Natural killer cell (primary cell): ENCODE data around the gene UBE2N. TPM values are rescaled to one million over a fixed set of nuclear protein-coding genes. Genes with fewer than 3 reads are reported as not detected.

Source experiments
- ATAC-seq, 3 donors: fragments of 150-1000 bp in 2 of 3; fragments of 200-7000 bp in 1 of 3; cut with Tn5 transposase; 1 replicate in 1 of 3; 2 replicates in 2 of 3; pipeline ENCODE4 v1.10.0; 2021; ENCODE audit warnings: mild to moderate bottlenecking in 2 of 3, moderate library complexity in 2 of 3
- DNase-seq, 2 donors: peaks; one replicate each; pipeline versions ENCODE4 v3.0.0 to v3.0.0-alpha.2; 2013 to 2021; ENCODE audit warnings: mixed read lengths in 1 of 2
- H3K27ac ChIP-seq: one replicate; pipeline ENCODE4 v1.5.1; 2013; ENCODE audit warnings: mild to moderate bottlenecking, low read length
- H3K27me3 ChIP-seq: one replicate; pipeline ENCODE4 v1.6.1; 2013; ENCODE audit warnings: low read length; ENCODE audit not compliant: control insufficient read depth, insufficient read depth
- H3K36me3 ChIP-seq: one replicate; pipeline ENCODE4 v1.6.1; 2013; ENCODE audit warnings: low read length; ENCODE audit not compliant: control insufficient read depth, insufficient read depth
- H3K4me1 ChIP-seq: one replicate; pipeline ENCODE4 v1.6.1; 2013; ENCODE audit warnings: low read length; ENCODE audit not compliant: control insufficient read depth, insufficient read depth
- H3K4me3 ChIP-seq: one replicate; pipeline ENCODE4 v1.5.1; 2013; ENCODE audit warnings: low read length
- H3K9me3 ChIP-seq: one replicate; pipeline ENCODE4 v1.6.1; 2013; ENCODE audit warnings: low read length; ENCODE audit not compliant: control insufficient read depth, insufficient read depth
- H3K27ac Mint-ChIP-seq, 2 donors: one replicate each; pipeline ENCODE4 v1.8.0; 2022; ENCODE audit warnings: mild to moderate bottlenecking in 2 of 2, mixed read lengths in 2 of 2, moderate library complexity in 1 of 2
- H3K27me3 Mint-ChIP-seq, 2 donors: one replicate each; pipeline ENCODE4 v1.8.0; 2022; ENCODE audit warnings: low read depth in 2 of 2, mixed read lengths in 2 of 2
- H3K36me3 Mint-ChIP-seq: one replicate; pipeline ENCODE4 v1.8.0; 2022; ENCODE audit warnings: mixed read lengths
- H3K4me1 Mint-ChIP-seq, 2 donors: one replicate each; pipeline ENCODE4 v1.8.0; 2022; ENCODE audit warnings: mixed read lengths in 2 of 2
- H3K4me3 Mint-ChIP-seq: one replicate; pipeline ENCODE4 v1.8.0; 2022; ENCODE audit warnings: mild to moderate bottlenecking, moderate library complexity, mixed read lengths
- H3K9me3 Mint-ChIP-seq, 2 donors: one replicate each; pipeline ENCODE4 v1.8.0; 2022; ENCODE audit warnings: mixed read lengths in 2 of 2
- WGBS: methylation state at CpG from one replicate; pipeline ENCODE4 v1.1.7; 2013; ENCODE audit warnings: missing lambda C conversion rate; ENCODE audit not compliant: insufficient coverage; 5-methylcytosine and 5-hydroxymethylcytosine counted together
- intact Hi-C: fragments of 100-400 bp; cut with micrococcal nuclease; formaldehyde crosslinking; loops from one replicate; pipeline ENCODE4 v1.14.2; 2022
- total RNA-seq, 4 donors: library from RNA; stranded (reverse); fragments of 120-200 nt in 1 of 4; gene quantifications; one replicate each; pipeline versions ENCODE4 v1.2.3 to v1.2.4, GENCODE V29; 2013 to 2022
- TF ChIP-seq, protein P1 (sequence below): fragments of 200-600 bp; IDR thresholded peaks from one replicate; pipeline ENCODE4 v1.8.0; 2022; ENCODE audit warnings: antibody characterized with exemption

Gene UBE2N
- total RNA-seq, 3 donors from 2014 or later (not counting 1 experiment from before 2014, with no cell fraction given) = 72.3 to 79.7 (median 72.9) TPM

DNA sequence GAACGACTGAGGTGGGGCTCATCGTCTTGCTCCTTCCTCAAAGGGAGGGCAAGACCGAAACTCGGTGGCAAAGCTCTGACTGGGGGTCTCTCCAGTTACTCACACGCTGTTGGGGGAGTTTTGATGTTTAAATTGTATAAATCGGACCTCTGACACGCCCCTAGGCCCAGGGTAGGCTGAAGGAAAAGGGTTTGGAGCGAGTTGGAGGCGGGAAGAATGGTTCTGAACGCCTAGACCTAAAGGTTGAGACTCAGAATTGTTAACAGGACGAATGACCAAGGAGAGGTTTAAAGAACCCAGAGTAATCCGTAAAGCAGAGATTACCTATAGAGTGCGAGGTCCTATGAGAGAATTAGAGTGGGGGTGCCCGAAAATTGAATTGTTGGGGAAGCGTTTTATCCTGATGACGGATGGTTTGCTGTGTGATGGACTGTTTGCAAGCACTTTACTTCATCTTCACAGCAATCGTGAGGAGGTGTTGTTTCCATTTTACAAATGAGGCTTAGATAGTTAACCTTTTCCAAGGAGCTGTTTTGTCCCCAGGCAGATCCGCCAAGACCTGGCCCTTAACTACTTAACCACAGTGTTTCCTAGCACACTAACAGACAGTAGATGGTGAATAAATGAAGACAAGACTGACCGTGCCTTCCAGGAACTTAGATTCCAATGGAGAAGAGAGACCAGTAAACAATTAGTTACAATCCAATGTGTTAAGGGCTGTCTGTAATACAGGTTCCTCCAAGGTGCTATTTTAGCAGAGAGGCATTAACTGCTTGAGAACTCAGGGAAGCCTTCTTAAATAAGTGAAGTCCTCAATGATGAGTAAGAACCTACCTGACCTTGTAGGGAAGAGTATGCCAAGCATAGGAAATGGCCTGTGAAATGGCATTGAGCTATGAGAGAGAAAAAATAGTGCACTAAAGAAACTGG, 929 bp upstream of the UBE2N start:
- Mint-ChIP-seq H3K27me3 (no peaks in the 10 kb centered on the region), H3K4me3 (peak overlapping the region; percentile 98), H3K4me1 (peaks cover 40% of the 10 kb centered on the region in 2 donors), H3K27ac (peak overlapping the region; percentile 96 to 98), H3K36me3 (no peaks in the 10 kb centered on the region), H3K9me3 (no peaks in the 10 kb centered on the region)
- Histone ChIP-seq H3K36me3 (no peaks in the 10 kb centered on the region), H3K4me3 (peak overlapping the region; percentile 70), H3K4me1 (peaks cover 15% of the 10 kb centered on the region), H3K27me3 (no peaks in the 10 kb centered on the region), H3K9me3 (no peaks in the 10 kb centered on the region), H3K27ac (peak overlapping the region; percentile 92)
- intact Hi-C loops = loop anchor here (1.0 to 5.0 kb wide), 3 partner anchors 25 to 515 kb away; partner anchors contain the start of genes EEA1, MRPL42 and NUDT4
- no peak for ATAC-seq
- peak in 1 of 2 donors; percentile 24 for DNase-seq
- TF ChIP-seq, protein P1, sequence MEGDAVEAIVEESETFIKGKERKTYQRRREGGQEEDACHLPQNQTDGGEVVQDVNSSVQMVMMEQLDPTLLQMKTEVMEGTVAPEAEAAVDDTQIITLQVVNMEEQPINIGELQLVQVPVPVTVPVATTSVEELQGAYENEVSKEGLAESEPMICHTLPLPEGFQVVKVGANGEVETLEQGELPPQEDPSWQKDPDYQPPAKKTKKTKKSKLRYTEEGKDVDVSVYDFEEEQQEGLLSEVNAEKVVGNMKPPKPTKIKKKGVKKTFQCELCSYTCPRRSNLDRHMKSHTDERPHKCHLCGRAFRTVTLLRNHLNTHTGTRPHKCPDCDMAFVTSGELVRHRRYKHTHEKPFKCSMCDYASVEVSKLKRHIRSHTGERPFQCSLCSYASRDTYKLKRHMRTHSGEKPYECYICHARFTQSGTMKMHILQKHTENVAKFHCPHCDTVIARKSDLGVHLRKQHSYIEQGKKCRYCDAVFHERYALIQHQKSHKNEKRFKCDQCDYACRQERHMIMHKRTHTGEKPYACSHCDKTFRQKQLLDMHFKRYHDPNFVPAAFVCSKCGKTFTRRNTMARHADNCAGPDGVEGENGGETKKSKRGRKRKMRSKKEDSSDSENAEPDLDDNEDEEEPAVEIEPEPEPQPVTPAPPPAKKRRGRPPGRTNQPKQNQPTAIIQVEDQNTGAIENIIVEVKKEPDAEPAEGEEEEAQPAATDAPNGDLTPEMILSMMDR = no peak
- 16% methylated on average over 18 of the region's 19 CpGs for WGBS

DNA sequence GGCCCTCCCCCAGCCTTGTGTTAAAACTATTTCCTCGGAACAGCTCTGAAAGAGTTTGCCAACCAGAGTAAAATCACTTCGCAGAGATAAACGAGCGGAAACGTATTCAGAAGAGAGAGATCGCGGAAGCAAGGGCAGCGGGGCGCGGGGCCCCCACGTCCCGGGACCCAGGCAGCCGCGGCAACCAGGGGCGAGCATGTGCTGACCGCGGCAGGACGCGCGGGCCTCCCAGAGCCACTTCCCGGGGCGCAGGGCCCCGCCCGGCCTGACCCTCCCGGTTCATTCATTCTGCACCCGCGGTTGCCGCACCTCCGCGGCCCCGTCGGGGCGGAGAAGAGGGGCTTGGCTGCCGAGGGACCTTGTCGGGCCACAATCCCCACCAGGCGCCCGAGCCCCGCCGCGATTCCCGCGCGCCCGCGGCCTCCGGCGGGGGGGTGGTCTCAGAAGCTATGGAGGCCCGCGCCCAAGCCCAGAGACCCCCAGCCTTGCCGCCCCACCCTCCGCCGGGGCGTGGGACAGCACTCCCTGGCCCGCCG, 598 bp downstream of the UBE2N start:
- Histone ChIP-seq H3K4me1 (peaks cover 26% of the 10 kb centered on the region), H3K9me3 (no peaks in the 10 kb centered on the region), H3K36me3 (no peaks in the 10 kb centered on the region), H3K4me3 (peak overlapping the region; percentile 70), H3K27me3 (no peaks in the 10 kb centered on the region), H3K27ac (peak overlapping the region; percentile 92)
- peak in 1 of 3 donors; percentile 9 for ATAC-seq
- H3K9me3 Mint-ChIP-seq = no peaks in the 10 kb centered on the region
- no peaks in the 10 kb centered on the region for H3K27me3 Mint-ChIP-seq
- peak overlapping the region; percentile 96 for H3K4me3 Mint-ChIP-seq
- peaks cover 53 to 54% of the 10 kb centered on the region in 2 donors for H3K4me1 Mint-ChIP-seq
- DNase-seq = peak; percentile 46 to 65
- intact Hi-C loops = loop anchor here (5.0 kb wide), 2 partner anchors 64 to 514 kb away; partner anchors contain the start of genes EEA1 and NUDT4
- H3K36me3 Mint-ChIP-seq = no peaks in the 10 kb centered on the region
- peak overlapping the region; percentile 91 to 96 for H3K27ac Mint-ChIP-seq
- TF ChIP-seq, protein P1 = no peak
- under 1% methylated on average over 55 of the region's 55 CpGs for WGBS

DNA sequence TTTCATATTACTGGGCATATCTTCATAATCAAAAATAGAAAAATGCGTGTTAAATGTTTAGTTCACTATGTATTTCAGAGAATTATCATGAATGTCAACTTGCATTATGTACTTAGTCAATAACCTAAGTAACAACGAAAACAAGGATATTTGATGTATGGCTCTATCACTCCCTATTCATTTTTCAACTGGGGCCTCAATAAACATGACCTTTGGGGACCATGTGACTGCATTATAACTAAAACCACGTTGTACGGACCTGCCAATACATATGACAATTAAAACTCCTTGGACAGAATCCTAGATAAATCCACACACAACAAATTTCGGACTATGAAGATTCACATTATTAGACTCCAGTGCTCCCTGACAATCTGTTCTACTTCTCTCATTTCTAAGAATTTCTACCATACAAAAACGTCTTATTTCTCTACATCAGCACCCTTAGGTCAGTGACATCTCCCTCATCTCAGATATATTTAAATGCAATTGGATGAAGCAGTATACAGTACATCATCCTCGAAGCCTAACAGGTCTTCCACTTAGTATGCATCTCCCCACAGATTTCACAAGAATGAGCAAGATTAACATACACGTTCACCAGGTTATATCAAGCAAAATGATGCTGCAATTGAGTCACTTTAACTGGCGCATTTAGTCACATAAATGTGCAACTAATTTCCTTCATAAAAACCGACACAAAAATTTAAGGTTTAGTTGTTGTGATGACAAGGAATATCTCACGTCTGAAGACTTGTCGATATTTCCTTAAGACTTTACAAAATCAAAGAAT, 1.5 kb downstream of the UBE2N start:
- no peaks in the 10 kb centered on the region for H3K36me3 ChIP-seq
- Mint-ChIP-seq H3K36me3 (no peaks in the 10 kb centered on the region), H3K4me1 (peaks cover 56 to 60% of the 10 kb centered on the region in 2 donors), H3K27ac (peak overlapping the region; percentile 91 to 96), H3K9me3 (no peaks in the 10 kb centered on the region), H3K27me3 (no peaks in the 10 kb centered on the region), H3K4me3 (peak overlapping the region; percentile 96)
- TF ChIP-seq, protein P1 = no peak
- ATAC-seq = no peak
- no peaks in the 10 kb centered on the region for H3K27me3 ChIP-seq
- H3K4me1 ChIP-seq = peaks cover 31% of the 10 kb centered on the region
- intact Hi-C loops = loop anchor here (5.0 kb wide), 2 partner anchors 63 to 513 kb away; partner anchors contain the start of genes EEA1 and NUDT4
- H3K27ac ChIP-seq = peak overlapping the region; percentile 92
- DNase-seq = no peak
- no peaks in the 10 kb centered on the region for H3K9me3 ChIP-seq
- peak overlapping the region; percentile 70 for H3K4me3 ChIP-seq
- 28% methylated on average over 8 of the region's 12 CpGs for WGBS
